ENCODE measurements around the gene TPSAB1.
"Not testable (repeated sequence)": the region's sequence is repeated elsewhere in the genome, so short reads cannot be mapped to it uniquely, and the experiment has no call there.

Gene TPSAB1

DNA sequence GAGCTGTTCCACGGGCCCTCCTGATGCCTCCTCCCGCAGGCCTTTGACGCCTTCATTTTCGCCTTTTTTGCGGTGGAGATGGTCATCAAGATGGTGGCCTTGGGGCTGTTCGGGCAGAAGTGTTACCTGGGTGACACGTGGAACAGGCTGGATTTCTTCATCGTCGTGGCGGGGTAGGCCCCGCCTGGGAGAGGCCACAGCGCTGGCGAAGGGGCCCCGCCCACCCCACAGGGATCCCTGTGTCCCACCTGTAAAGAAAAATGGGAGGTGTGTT is 45.2 kb upstream of the TPSAB1 start:
- Histone ChIP-seq H3K4me3 (replicated peaks; ENCODE audit: low read depth, low read length) (no peak overlapping the region), H3K27me3 (replicated peaks; ENCODE audit: control insufficient read depth, insufficient read depth, low read length) (no peaks in the 10 kb centered on the region; the same call in 1 of the 2 replicates), H3K36me3 (ENCODE audit: control insufficient read depth, insufficient read depth, low read length) (no peaks in the 10 kb centered on the region)
- no peak for DNase-seq (ENCODE audit: extremely low read depth, insufficient read length)
- TF ChIP-seq, protein P1, sequence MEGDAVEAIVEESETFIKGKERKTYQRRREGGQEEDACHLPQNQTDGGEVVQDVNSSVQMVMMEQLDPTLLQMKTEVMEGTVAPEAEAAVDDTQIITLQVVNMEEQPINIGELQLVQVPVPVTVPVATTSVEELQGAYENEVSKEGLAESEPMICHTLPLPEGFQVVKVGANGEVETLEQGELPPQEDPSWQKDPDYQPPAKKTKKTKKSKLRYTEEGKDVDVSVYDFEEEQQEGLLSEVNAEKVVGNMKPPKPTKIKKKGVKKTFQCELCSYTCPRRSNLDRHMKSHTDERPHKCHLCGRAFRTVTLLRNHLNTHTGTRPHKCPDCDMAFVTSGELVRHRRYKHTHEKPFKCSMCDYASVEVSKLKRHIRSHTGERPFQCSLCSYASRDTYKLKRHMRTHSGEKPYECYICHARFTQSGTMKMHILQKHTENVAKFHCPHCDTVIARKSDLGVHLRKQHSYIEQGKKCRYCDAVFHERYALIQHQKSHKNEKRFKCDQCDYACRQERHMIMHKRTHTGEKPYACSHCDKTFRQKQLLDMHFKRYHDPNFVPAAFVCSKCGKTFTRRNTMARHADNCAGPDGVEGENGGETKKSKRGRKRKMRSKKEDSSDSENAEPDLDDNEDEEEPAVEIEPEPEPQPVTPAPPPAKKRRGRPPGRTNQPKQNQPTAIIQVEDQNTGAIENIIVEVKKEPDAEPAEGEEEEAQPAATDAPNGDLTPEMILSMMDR (IDR thresholded peaks at IDR 0.05; ENCODE audit: insufficient read depth, low read length, poor library complexity, severe bottlenecking), result no peak

DNA sequence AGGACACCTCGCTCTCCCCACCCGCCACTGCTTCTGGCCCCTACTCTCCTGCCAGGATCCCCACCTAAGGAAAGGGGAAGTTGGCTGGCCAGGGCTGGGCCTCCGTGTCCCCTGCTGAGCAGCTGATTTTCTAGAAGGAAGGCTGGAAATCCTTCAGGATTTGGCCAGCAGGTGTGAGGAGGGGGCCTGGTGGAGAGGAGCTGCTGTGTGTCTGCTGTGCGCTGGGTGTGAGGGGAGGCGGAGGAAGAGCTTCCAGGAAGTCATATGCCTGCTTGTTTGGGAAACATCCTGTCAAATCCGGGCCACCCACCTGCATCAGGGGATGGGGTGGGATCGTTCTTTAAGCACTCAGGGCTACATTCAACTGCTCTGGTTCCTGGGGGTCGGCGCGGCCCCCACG is 44.0 kb upstream of the TPSAB1 start:
- DNase-seq (ENCODE audit: extremely low read depth, insufficient read length), result no peak
- Histone ChIP-seq H3K27me3 (replicated peaks; ENCODE audit: control insufficient read depth, insufficient read depth, low read length) (no peaks in the 10 kb centered on the region; the same call in 1 of the 2 replicates), H3K36me3 (ENCODE audit: control insufficient read depth, insufficient read depth, low read length) (no peaks in the 10 kb centered on the region), H3K4me3 (replicated peaks; ENCODE audit: low read depth, low read length) (no peak overlapping the region)
- TF ChIP-seq, protein P1 (IDR thresholded peaks at IDR 0.05; ENCODE audit: insufficient read depth, low read length, poor library complexity, severe bottlenecking), result no peak

DNA sequence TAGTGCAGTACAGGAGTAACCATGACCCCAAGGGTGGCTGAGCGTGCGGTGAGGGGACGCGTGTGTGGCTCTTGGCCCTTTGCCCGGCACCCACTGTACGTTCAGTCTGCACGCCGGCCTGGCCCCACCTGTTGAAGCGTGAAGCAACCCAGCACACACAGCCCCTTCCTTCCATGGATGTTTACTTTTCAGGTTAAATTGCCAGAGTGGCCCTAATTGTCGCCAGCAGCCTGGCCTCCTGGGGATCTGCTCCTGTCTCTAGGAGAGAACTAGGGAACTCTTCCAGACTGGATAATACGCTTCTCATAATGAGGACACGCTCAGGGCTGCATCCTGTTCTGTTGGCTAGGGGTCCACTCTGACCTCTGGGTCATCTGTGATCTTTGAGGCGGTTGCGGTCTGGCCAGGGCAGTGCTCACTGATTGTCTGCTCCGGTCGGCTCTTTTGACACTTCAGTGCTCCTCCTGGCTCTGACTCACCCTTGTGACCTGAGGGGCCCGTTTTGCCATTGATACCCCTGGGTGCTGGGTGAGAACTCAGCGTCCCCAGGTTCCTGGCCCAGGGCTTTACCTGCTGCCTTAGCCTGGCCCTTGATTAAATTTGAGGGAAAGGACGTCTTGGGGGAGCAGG is 43.2 kb upstream of the TPSAB1 start:
- DNase-seq (ENCODE audit: extremely low read depth, insufficient read length), result no peak
- Histone ChIP-seq H3K27me3 (replicated peaks; ENCODE audit: control insufficient read depth, insufficient read depth, low read length) (no peaks in the 10 kb centered on the region; the same call in 1 of the 2 replicates), H3K4me3 (replicated peaks; ENCODE audit: low read depth, low read length) (no peak overlapping the region), H3K36me3 (ENCODE audit: control insufficient read depth, insufficient read depth, low read length) (no peaks in the 10 kb centered on the region)
- TF ChIP-seq, protein P1 (IDR thresholded peaks at IDR 0.05; ENCODE audit: insufficient read depth, low read length, poor library complexity, severe bottlenecking), result no peak

DNA sequence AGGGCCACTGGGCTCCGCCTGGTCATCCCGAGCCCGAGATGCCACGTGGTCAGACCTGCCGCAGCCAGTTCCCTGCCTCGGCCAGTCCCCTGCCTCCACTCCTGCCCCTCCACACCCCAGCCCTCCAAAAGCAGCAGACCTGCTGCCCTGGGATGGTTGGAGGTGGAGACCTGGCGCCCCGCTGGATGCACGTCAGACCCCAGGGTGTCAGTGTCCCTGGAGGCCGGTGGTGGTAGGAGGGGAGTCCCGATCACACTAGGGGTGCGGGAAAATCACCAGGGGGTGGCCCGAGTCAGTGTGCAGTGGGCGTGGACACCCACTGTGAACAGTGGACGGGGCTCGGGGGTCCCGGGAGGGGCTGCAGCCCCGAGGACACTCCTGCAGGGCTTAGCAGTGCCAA is 42.3 kb upstream of the TPSAB1 start:
- DNase-seq (ENCODE audit: extremely low read depth, insufficient read length), result no peak
- TF ChIP-seq, protein P1 (IDR thresholded peaks at IDR 0.05; ENCODE audit: insufficient read depth, low read length, poor library complexity, severe bottlenecking), result no peak
- Histone ChIP-seq H3K27me3 (replicated peaks; ENCODE audit: control insufficient read depth, insufficient read depth, low read length) (no peaks in the 10 kb centered on the region; the same call in 1 of the 2 replicates), H3K36me3 (ENCODE audit: control insufficient read depth, insufficient read depth, low read length) (no peaks in the 10 kb centered on the region), H3K4me3 (replicated peaks; ENCODE audit: low read depth, low read length) (no peak overlapping the region)

DNA sequence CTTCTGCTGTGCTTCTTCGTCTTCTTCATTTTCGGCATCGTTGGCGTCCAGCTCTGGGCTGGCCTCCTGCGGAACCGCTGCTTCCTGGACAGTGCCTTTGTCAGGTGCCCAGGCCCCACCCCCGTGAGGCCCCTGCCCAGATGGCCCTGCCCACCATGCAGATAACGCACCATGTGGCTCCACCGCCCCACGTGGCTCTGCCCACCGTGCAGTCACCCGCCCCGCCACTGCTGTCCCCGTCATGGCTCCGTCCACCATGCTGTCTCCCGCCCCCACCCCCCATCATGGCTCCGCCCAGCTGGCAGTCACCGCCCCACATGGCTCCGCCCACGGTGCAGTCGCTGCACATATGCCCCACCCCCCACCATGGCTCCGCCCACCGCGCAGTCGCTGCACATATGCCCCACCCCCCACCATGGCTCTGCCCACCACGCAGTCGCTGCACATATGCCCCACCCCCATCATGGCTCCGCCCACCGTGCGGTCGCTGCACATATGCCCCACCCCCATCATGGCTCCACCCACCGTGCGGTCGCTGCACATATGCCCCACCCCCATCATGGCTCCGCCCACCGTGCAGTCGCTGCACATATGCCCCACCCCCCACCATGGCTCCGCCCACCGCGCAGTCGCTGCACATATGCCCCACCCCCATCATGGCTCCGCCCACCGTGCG is 41.7 kb upstream of the TPSAB1 start:
- H3K4me3 ChIP-seq (replicated peaks; ENCODE audit: low read depth, low read length); DNase-seq (ENCODE audit: extremely low read depth, insufficient read length); H3K27me3 ChIP-seq (replicated peaks; ENCODE audit: control insufficient read depth, insufficient read depth, low read length); H3K36me3 ChIP-seq (ENCODE audit: control insufficient read depth, insufficient read depth, low read length): not testable (repeated sequence)

DNA sequence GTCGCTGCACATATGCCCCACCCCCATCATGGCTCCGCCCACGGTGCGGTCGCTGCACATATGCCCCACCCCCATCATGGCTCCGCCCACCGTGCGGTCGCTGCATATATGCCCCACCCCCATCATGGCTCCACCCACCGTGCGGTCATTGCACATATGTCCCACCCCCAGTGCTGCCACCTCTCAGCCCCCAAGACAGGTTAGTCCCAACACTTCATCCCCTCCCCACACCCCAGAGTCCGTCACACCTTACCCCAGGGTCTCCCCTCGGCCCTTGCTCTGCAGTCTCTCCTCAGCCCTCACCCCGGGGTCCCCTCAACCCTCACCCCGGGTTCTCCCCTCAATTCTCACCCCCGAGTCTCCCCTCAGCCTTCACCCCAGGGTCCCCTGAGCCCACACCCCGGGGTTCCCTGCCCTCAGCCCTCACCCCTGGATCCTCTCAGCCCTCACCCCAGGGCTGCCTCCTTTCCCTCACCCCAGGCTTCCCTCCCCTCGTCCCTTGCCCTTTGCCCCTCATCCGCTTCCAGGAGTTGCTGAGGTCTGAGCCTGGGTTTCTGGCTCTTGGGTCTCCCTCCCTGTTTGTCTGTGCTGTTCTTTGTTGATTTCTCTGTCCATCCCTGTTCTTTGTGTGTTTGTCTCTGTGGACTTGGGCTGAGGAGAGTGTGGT is 41.0 kb upstream of the TPSAB1 start:
- no peaks in the 10 kb centered on the region for H3K36me3 ChIP-seq (ENCODE audit: control insufficient read depth, insufficient read depth, low read length)
- no peaks in the 10 kb centered on the region for H3K27me3 ChIP-seq (replicated peaks; ENCODE audit: control insufficient read depth, insufficient read depth, low read length)
- TF ChIP-seq, protein P1 (IDR thresholded peaks at IDR 0.05; ENCODE audit: insufficient read depth, low read length, poor library complexity, severe bottlenecking), result no peak
- H3K4me3 ChIP-seq (replicated peaks; ENCODE audit: low read depth, low read length), result no peak overlapping the region
- no peak for DNase-seq (ENCODE audit: extremely low read depth, insufficient read length)
